Immature natural killer cell (primary cell): ENCODE measurements around the gene MAPT. TPM values are rescaled to one million over a fixed set of nuclear protein-coding genes. Genes with fewer than 3 reads are reported as not detected.
"Not testable (repeated sequence)": the region's sequence is repeated elsewhere in the genome, so short reads cannot be mapped to it uniquely, and the experiment has no call there.

Experiments
- DNase-seq, 3 donors: peaks; one replicate each; pipeline ENCODE4 v3.0.0; 2022; ENCODE audit warnings: mixed read lengths in 1 of 3
- H3K27ac Mint-ChIP-seq, 6 donors: one replicate each; pipeline ENCODE4 v1.8.0; 2020; ENCODE audit warnings: mixed read lengths in 6 of 6, mild to moderate bottlenecking in 5 of 6, inconsistent platforms in 4 of 6, moderate library complexity in 3 of 6
- H3K27me3 Mint-ChIP-seq, 3 donors: one replicate each; pipeline ENCODE4 v1.8.0; 2020 to 2021; ENCODE audit warnings: low read depth in 3 of 3, mild to moderate bottlenecking in 3 of 3, mixed read lengths in 3 of 3, moderate library complexity in 3 of 3, inconsistent platforms in 1 of 3
- H3K36me3 Mint-ChIP-seq, 3 donors: one replicate each; pipeline ENCODE4 v1.8.0; 2020; ENCODE audit warnings: mixed read lengths in 3 of 3, inconsistent platforms in 2 of 3, mild to moderate bottlenecking in 2 of 3
- H3K4me1 Mint-ChIP-seq, 2 donors: one replicate each; pipeline ENCODE4 v1.8.0; 2020; ENCODE audit warnings: inconsistent platforms in 2 of 2, mild to moderate bottlenecking in 2 of 2, mixed read lengths in 2 of 2, moderate library complexity in 1 of 2
- H3K4me3 Mint-ChIP-seq, 5 donors: one replicate each; pipeline ENCODE4 v1.8.0; 2020; ENCODE audit warnings: mild to moderate bottlenecking in 5 of 5, mixed read lengths in 5 of 5, inconsistent platforms in 3 of 5, moderate library complexity in 3 of 5
- H3K9me3 Mint-ChIP-seq, 6 donors: one replicate each; pipeline ENCODE4 v1.8.0; 2020; ENCODE audit warnings: mild to moderate bottlenecking in 6 of 6, mixed read lengths in 6 of 6, inconsistent platforms in 4 of 6, moderate library complexity in 3 of 6
- polyA plus RNA-seq, 3 donors: library from polyadenylated mRNA; unstranded; fragments of 300-500 nt; fragmentation: Illumina TruSeq; gene quantifications; one replicate each; pipeline ENCODE4 v1.2.3, GENCODE V29; 2021

Gene MAPT
- polyA plus RNA-seq, 3 donors from 2014 or later = 0.40 TPM; not detected in 2

- DNase-seq, H3K27ac Mint-ChIP-seq, H3K4me1 Mint-ChIP-seq, H3K4me3 Mint-ChIP-seq, H3K9me3 Mint-ChIP-seq, H3K27me3 Mint-ChIP-seq, H3K36me3 Mint-ChIP-seq: not testable (repeated sequence)
Observed at GRCh38 chr17:45913030-45913429, 18.7 kb downstream of the MAPT start.

DNA sequence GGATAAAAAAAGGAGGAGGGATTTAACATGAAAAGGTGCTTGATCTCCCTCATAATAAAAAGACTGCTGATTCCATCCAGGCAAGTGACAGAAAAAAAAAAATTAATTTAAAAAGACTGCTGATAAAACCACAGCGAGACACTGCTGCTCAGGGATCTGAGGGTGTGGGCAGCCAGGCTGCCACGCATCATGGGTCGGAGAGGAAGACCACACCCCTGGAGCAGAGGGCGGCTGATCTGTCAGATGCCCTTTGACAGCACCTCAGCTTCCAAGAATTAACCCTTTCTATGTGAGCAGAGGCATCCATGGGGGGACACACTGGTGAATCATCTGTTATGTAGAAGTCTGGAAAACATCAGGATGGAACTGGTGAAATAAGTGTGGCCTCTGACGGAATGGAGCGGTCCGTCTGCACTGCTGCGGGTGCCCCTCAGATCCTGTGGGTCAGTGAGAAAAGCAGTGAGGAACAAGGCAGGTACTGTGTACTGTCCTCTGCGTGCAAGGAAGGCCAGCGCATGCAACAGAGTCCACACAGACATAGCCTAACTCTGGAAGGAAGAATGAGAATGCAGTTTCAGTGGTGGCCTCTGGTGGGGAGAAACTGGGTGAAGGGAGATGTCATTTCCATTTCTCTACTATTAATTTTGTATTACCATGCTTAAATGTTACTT is 19.8 kb downstream of the MAPT start:
- Mint-ChIP-seq H3K27ac (no peak overlapping the region), H3K4me3 (peak overlapping the region in 1 of 5 donors; percentile 17), H3K9me3 (peaks cover 0 to 3% (median 0%) of the 10 kb centered on the region in 6 donors), H3K36me3 (no peaks in the 10 kb centered on the region), H3K4me1 (no peaks in the 10 kb centered on the region), H3K27me3 (peaks cover 0 to 5% (median 4%) of the 10 kb centered on the region in 3 donors)
- no peak for DNase-seq

GRCh38 chr17:45915263-45915662 is 20.9 kb downstream of the MAPT start:
- H3K4me1 Mint-ChIP-seq = no peaks in the 10 kb centered on the region
- H3K27me3 Mint-ChIP-seq = peaks cover 0 to 5% (median 4%) of the 10 kb centered on the region in 3 donors
- no peak overlapping the region for H3K4me3 Mint-ChIP-seq
- no peak overlapping the region for H3K27ac Mint-ChIP-seq
- H3K36me3 Mint-ChIP-seq = no peaks in the 10 kb centered on the region
- peaks cover 0 to 3% (median 0%) of the 10 kb centered on the region in 6 donors for H3K9me3 Mint-ChIP-seq
- DNase-seq = no peak

DNA sequence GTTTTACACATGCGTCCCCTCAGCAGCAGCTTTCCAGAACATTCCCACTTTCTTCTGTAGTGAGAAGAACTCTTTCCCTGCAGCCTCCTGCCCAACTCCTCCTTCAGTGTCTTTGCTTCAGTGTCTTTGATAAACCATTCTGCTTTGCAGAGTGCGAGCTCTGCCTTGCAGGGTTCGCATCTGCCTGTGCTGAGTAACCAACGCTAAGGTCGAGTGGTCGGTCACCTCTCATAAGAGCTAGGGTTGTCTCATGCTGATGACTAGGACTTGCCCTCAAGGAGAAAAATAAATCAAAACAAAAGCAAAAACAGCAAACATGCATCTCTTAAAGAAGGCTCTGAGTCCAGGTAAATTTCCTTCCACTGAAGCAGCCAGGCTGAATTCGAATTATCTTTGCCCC is 22.7 kb downstream of the MAPT start:
- H3K4me3 Mint-ChIP-seq = no peak overlapping the region
- DNase-seq = no peak
- H3K36me3 Mint-ChIP-seq = no peaks in the 10 kb centered on the region
- H3K27ac Mint-ChIP-seq = no peak overlapping the region
- H3K27me3 Mint-ChIP-seq = peaks cover 0 to 4% (median 3%) of the 10 kb centered on the region in 3 donors
- peaks cover 0 to 2% (median 0%) of the 10 kb centered on the region in 6 donors for H3K9me3 Mint-ChIP-seq
- H3K4me1 Mint-ChIP-seq = no peaks in the 10 kb centered on the region

GRCh38 chr17:45918241-45918745 is 23.9 kb downstream of the MAPT start:
- H3K4me3 Mint-ChIP-seq = no peak overlapping the region
- H3K4me1 Mint-ChIP-seq = no peaks in the 10 kb centered on the region
- H3K27ac Mint-ChIP-seq = no peak overlapping the region

GRCh38 chr17:45919136-45919535 is 24.8 kb downstream of the MAPT start:
- no peaks in the 10 kb centered on the region for H3K9me3 Mint-ChIP-seq
- no peak for DNase-seq
- H3K27me3 Mint-ChIP-seq = peaks cover 0 to 2% (median 2%) of the 10 kb centered on the region in 3 donors
- H3K27ac Mint-ChIP-seq = no peak overlapping the region
- no peaks in the 10 kb centered on the region for H3K36me3 Mint-ChIP-seq
- no peak overlapping the region for H3K4me3 Mint-ChIP-seq
- no peaks in the 10 kb centered on the region for H3K4me1 Mint-ChIP-seq

More at GRCh38 chr17:45918241-45918745, 23.9 kb downstream of the MAPT start:
- H3K9me3 Mint-ChIP-seq = no peaks in the 10 kb centered on the region
- no peaks in the 10 kb centered on the region for H3K36me3 Mint-ChIP-seq
- H3K27me3 Mint-ChIP-seq = peaks cover 0 to 3% (median 3%) of the 10 kb centered on the region in 3 donors
- no peak for DNase-seq

GRCh38 chr17:45920083-45920482 is 25.7 kb downstream of the MAPT start:
- no peak overlapping the region for H3K27ac Mint-ChIP-seq
- no peak for DNase-seq
- H3K27me3 Mint-ChIP-seq = peaks cover 2% of the 10 kb centered on the region in 3 donors
- H3K4me1 Mint-ChIP-seq = no peaks in the 10 kb centered on the region
- H3K4me3 Mint-ChIP-seq = no peak overlapping the region
- no peaks in the 10 kb centered on the region for H3K36me3 Mint-ChIP-seq
- H3K9me3 Mint-ChIP-seq = no peaks in the 10 kb centered on the region

DNA sequence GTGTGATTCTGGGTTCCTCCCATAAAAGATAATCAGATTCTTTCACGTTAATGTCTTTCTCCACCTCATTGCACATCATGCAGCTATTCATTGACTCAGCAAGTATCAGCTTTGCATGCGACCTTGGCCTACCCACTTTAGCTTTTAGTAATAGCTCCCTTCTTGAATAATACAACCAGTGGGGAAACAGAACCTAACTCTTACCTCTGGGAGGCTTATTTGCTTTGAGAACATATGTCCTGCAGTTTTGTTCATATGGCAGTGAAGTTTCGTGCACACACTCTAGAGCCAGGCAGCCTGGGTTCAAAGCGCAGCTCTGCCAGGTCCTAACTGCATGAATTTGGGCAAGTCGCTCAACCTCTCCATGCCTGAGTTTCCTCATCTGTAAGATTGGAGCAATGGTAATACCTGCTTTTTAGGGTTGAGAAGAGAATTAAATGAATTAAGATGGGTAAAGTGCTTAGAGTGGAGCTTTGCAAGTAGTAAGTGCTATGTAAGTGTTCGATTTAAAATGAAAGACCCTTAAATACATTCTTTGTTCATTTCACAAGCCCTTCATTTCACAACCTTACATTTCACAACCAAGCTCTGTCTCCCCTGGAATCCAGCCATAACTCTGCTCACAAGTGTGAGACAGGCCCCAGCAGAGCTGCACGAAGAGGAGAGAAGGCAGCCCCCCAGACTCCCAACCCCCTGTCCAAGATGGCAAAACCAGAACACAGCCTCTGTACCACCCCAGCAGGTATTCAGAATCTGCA is 29.3 kb downstream of the MAPT start:
- H3K4me1 Mint-ChIP-seq = no peaks in the 10 kb centered on the region
- peaks cover 4 to 7% (median 5%) of the 10 kb centered on the region in 3 donors for H3K27me3 Mint-ChIP-seq
- H3K36me3 Mint-ChIP-seq = no peaks in the 10 kb centered on the region
- H3K27ac Mint-ChIP-seq = no peak overlapping the region
- H3K4me3 Mint-ChIP-seq = no peak overlapping the region
- no peak for DNase-seq
- peaks cover 0 to 3% (median 0%) of the 10 kb centered on the region in 6 donors for H3K9me3 Mint-ChIP-seq

DNA sequence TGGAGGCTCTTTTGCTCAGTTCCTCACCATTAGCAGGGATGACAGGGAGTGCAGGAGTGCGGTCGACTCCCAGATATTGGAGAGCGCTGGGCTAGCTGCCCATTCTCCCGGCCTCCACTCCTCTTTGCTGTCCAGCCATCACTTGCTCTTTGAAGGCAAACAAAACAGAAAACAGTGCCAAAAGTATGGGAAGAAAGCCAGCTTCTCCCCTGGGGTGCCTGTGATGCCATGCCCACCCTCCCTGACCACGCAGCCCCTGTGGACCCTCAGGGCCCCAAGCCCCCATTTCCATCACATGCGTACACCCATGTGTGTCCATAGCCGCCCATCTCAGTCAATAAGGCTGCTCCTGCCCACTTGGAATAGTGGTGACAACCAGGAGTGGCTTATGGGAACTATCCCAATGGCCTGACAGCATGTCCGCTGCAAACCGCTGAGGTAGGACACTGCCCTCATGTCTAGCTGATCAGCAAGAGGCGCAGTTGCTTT is 30.0 kb downstream of the MAPT start:
- DNase-seq = no peak
- Mint-ChIP-seq H3K4me1 (no peaks in the 10 kb centered on the region), H3K9me3 (peaks cover 0 to 3% (median 0%) of the 10 kb centered on the region in 6 donors), H3K27ac (no peak overlapping the region), H3K4me3 (no peak overlapping the region), H3K27me3 (peaks cover 4 to 7% (median 5%) of the 10 kb centered on the region in 3 donors), H3K36me3 (no peaks in the 10 kb centered on the region)

DNA sequence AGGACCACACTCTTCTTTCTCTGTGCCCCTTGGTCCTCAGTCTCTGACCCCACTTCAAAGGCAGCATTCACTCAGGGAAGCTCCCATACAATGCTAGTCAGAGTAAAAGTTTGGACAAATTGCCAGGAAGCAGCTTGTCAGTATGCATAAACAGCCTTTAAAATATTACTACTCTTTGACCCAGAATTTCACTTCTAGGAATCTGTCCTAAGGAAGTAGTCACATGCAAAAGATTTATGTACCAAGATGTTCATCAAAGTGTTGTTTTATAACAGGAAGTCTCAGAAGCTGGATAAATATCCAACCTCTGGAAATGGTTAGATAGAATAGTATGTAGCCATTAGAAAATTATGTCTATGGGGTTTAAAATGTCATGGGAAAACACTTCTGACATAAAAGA is 31.0 kb downstream of the MAPT start:
- H3K36me3 Mint-ChIP-seq = no peaks in the 10 kb centered on the region

GRCh38 chr17:45927247-45927646 is 32.9 kb downstream of the MAPT start:
- no peaks in the 10 kb centered on the region for H3K36me3 Mint-ChIP-seq
- peaks cover 4 to 12% (median 7%) of the 10 kb centered on the region in 3 donors for H3K27me3 Mint-ChIP-seq
- no peak for DNase-seq
- no peak overlapping the region for H3K27ac Mint-ChIP-seq
- no peak overlapping the region for H3K4me3 Mint-ChIP-seq
- peaks cover 0 to 3% (median 0%) of the 10 kb centered on the region in 6 donors for H3K9me3 Mint-ChIP-seq
- no peaks in the 10 kb centered on the region for H3K4me1 Mint-ChIP-seq

More for the DNA sequence above, 31.0 kb downstream of the MAPT start:
- H3K4me3 Mint-ChIP-seq = no peak overlapping the region
- peaks cover 4 to 11% (median 7%) of the 10 kb centered on the region in 3 donors for H3K27me3 Mint-ChIP-seq
- no peak for DNase-seq
- no peak overlapping the region for H3K27ac Mint-ChIP-seq
- peaks cover 0 to 3% (median 0%) of the 10 kb centered on the region in 6 donors for H3K9me3 Mint-ChIP-seq
- H3K4me1 Mint-ChIP-seq = no peaks in the 10 kb centered on the region

DNA sequence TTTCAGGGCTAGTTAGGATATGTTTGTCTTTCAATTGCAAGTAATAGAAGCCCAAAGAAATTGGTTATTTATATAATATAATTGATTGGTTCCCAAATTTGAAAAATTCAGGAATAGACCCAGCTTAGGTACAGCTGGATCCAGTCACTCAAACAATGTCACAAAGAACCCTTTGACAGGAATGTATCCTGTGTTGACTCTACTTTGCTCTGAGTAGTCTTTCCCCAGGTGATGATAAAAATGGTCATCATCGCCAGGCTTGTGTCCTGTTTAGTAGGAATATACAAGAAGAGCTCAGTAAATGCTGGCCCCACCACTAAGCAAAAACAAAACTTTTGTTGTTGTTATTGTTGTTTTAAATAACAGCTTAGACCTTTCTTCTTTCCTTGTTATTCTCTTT is 35.0 kb downstream of the MAPT start:
- H3K4me1 Mint-ChIP-seq = no peaks in the 10 kb centered on the region
- H3K4me3 Mint-ChIP-seq = no peak overlapping the region
- H3K27ac Mint-ChIP-seq = no peak overlapping the region
- no peaks in the 10 kb centered on the region for H3K36me3 Mint-ChIP-seq
- no peak for DNase-seq
- H3K9me3 Mint-ChIP-seq = peaks cover 0 to 3% (median 0%) of the 10 kb centered on the region in 6 donors
- H3K27me3 Mint-ChIP-seq = peaks cover 2 to 12% (median 7%) of the 10 kb centered on the region in 3 donors

- H3K27ac Mint-ChIP-seq = no peak overlapping the region
- H3K4me3 Mint-ChIP-seq = no peak overlapping the region
- H3K9me3 Mint-ChIP-seq = peaks cover 0 to 3% (median 0%) of the 10 kb centered on the region in 6 donors
- no peaks in the 10 kb centered on the region for H3K4me1 Mint-ChIP-seq
- H3K36me3 Mint-ChIP-seq = no peaks in the 10 kb centered on the region
- peaks cover 2 to 9% (median 5%) of the 10 kb centered on the region in 3 donors for H3K27me3 Mint-ChIP-seq
- DNase-seq = no peak
Observed at GRCh38 chr17:45930420-45930951, 36.1 kb downstream of the MAPT start.

- Mint-ChIP-seq H3K27me3 (peaks cover 2 to 13% (median 13%) of the 10 kb centered on the region in 3 donors), H3K36me3 (no peaks in the 10 kb centered on the region), H3K4me1 (no peaks in the 10 kb centered on the region), H3K9me3 (peaks cover 0 to 3% (median 0%) of the 10 kb centered on the region in 6 donors), H3K27ac (no peak overlapping the region), H3K4me3 (no peak overlapping the region)
- DNase-seq = no peak
Observed at GRCh38 chr17:45931677-45932076, 37.3 kb downstream of the MAPT start.
